HG02870 (cell line): Measurements from ENCODE around the gene PDE4A.
"Not testable (repeated sequence)": the region's sequence is repeated elsewhere in the genome, so short reads cannot be mapped to it uniquely, and the experiment has no call there.

Experiments used
- ATAC-seq: cut with Tn5 transposase; IDR thresholded peaks from one replicate; pipeline ENCODE4 v1.9.1; 2021; ENCODE audit warnings: mild to moderate bottlenecking, moderate library complexity; ENCODE audit not compliant: unreplicated experiment

PDE4A gene

GRCh38 chr19:10424011-10424637, 3.8 kb downstream of the PDE4A start:
- ATAC-seq = no peak

GRCh38 chr19:10427169-10427568, 6.8 kb downstream of the PDE4A start:
- ATAC-seq = no peak

GRCh38 chr19:10428996-10429381, 8.7 kb downstream of the PDE4A start:
- ATAC-seq = no peak

GRCh38 chr19:10430505-10431253, 10.3 kb downstream of the PDE4A start:
- ATAC-seq = no peak

GRCh38 chr19:10431254-10431942, 11.1 kb downstream of the PDE4A start:
- ATAC-seq = no peak

GRCh38 chr19:10431943-10432735, 11.8 kb downstream of the PDE4A start:
- ATAC-seq = no peak

GRCh38 chr19:10432736-10433130, 12.4 kb downstream of the PDE4A start:
- no peak for ATAC-seq

- ATAC-seq = no peak
These were observed 12.8 kb downstream of the PDE4A start for GRCh38 chr19:10433131-10433536.

GRCh38 chr19:10439588-10439987, 19.2 kb downstream of the PDE4A start:
- ATAC-seq = no peak

- no peak for ATAC-seq
These were observed 22.4 kb downstream of the PDE4A start for GRCh38 chr19:10442698-10443097.

GRCh38 chr19:10449037-10449436, 28.7 kb downstream of the PDE4A start:
- ATAC-seq = no peak

- no peak for ATAC-seq
These were observed 30.0 kb downstream of the PDE4A start for GRCh38 chr19:10450191-10450852.

- ATAC-seq = no peak
These were observed 30.7 kb downstream of the PDE4A start for GRCh38 chr19:10450853-10451609.

- ATAC-seq = no peak
These were observed 32.6 kb downstream of the PDE4A start for GRCh38 chr19:10452726-10453618.

- ATAC-seq = no peak
These were observed 33.5 kb downstream of the PDE4A start for GRCh38 chr19:10453852-10454251.

- no peak for ATAC-seq
These were observed 33.9 kb downstream of the PDE4A start for GRCh38 chr19:10454267-10454666.

GRCh38 chr19:10458733-10459132, 38.4 kb downstream of the PDE4A start:
- not testable (repeated sequence) for ATAC-seq

GRCh38 chr19:10460714-10461046, 40.3 kb downstream of the PDE4A start:
- ATAC-seq = no peak
